Vagina (tissue), 2 donors: ENCODE data around the gene TRMT2A. TPM values are rescaled to one million over a fixed set of nuclear protein-coding genes. Genes with fewer than 3 reads are reported as not detected.

ENCODE experiments used
- DNase-seq, 2 donors: peaks; one replicate each; pipeline ENCODE4 v3.0.0-alpha.2; 2017; ENCODE audit errors: extremely low spot score in 2 of 2
- H3K27ac ChIP-seq: fragments of 200-600 bp; sonication (generic); one replicate; pipeline ENCODE4 v1.5.1; 2019
- H3K27me3 ChIP-seq: fragments of 200-600 bp; sonication (generic); one replicate; pipeline ENCODE4 v1.5.1; 2019
- H3K36me3 ChIP-seq, 2 donors: fragments of 200-600 bp; sonication (generic); one replicate each; pipeline ENCODE4 v1.5.1; 2017 to 2019
- H3K4me1 ChIP-seq: fragments of 200-600 bp; sonication (generic); one replicate; pipeline ENCODE4 v1.5.1; 2019
- H3K4me3 ChIP-seq, 2 donors: fragments of 200-600 bp; sonication (generic); 1 replicate in 1 of 2; 2 replicates in 1 of 2; pipeline ENCODE4 v1.5.1; 2016 to 2019
- H3K9me3 ChIP-seq: fragments of 200-600 bp; sonication (generic); one replicate; pipeline ENCODE4 v1.5.1; 2019
- POLR2A ChIP-seq, 2 donors: fragments of 450-650 bp; IDR thresholded peaks; one replicate each; pipeline ENCODE4 v1.6.1; 2017; ENCODE audit warnings: antibody characterized with exemption in 2 of 2, mild to moderate bottlenecking in 2 of 2, moderate library complexity in 2 of 2
- POLR2AphosphoS5 ChIP-seq, 2 donors: sonication (generic); formaldehyde crosslinking; IDR thresholded peaks; one replicate each; pipeline ENCODE4 v1.9.0; 2017; ENCODE audit warnings: antibody characterized with exemption in 2 of 2, mild to moderate bottlenecking in 2 of 2, low read depth in 1 of 2; ENCODE audit not compliant: insufficient read depth in 1 of 2
- intact Hi-C: fragments of 100-400 bp; cut with DNase I; formaldehyde crosslinking; loops from one replicate; pipeline ENCODE4 v1.15.1; 2023
- total RNA-seq: library from RNA; depleted of rRNA; stranded (reverse); fragments of >200 nt; gene quantifications from one replicate; pipeline ENCODE4 v1.2.3, GENCODE V29; 2016
- TF ChIP-seq, protein P1 (sequence below), 3 experiments: fragments of 450-650 bp in 2 of 3; fragments of 200-600 bp in 1 of 3; sonication (generic) in 1 of 3; IDR thresholded peaks; one replicate each; pipeline ENCODE4 v1.5.1; 2017 to 2019; ENCODE audit warnings: antibody characterized with exemption in 3 of 3, mild to moderate bottlenecking in 2 of 3, moderate library complexity in 2 of 3

TRMT2A gene
- total RNA-seq, 1 donor from 2014 or later, result 66.5 TPM

DNA sequence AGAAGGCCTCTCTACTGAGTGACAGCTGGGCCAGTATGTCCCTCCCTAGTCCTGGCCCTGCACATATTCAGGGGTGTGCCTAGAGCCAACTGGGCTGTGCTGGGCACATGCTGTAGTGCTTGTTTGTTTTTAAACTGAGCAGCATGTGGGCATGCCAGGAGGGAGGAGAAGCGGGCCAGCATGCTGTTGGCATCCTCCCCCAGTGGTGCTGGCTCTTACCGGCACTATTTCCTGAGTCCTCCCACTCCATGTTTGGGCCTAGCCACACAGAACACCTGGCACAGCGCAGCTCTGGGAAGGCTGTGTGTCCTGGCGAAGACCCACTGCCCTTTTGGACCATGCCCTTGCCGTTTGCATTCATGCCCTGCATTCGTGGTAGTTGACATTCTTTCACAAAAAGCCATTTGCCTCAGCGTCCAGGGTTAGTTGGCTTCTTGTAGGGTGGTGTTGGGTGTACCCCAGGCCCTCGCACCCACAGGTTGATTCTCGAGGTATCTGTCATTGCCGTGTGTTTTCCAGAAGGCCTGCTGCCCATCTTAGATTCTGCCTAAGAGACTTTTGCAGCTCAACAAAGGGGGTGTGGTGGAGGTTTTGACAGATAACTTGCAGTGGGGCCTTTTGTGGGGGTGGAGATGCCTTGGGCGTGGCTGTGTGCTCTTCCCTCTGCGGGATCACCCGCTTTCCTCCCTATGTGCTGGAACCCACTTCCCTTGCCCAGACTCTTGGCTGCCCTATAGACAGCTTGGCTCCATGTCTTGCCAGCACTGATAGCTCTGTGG, 23.4 kb downstream of the TRMT2A start:
- intact Hi-C loops, result no loop called here
- H3K4me3 ChIP-seq, result no peak overlapping the region
- H3K36me3 ChIP-seq, result peaks cover 0 to 94% of the 10 kb centered on the region in 2 donors
- no peak for DNase-seq
- TF ChIP-seq POLR2A (IDR thresholded peaks at IDR 0.05) (no peak), POLR2AphosphoS5 (IDR thresholded peaks at IDR 0.05; ENCODE audit: insufficient read depth in 1 of 2, low read depth in 1 of 2) (no peak)
- TF ChIP-seq, protein P1, sequence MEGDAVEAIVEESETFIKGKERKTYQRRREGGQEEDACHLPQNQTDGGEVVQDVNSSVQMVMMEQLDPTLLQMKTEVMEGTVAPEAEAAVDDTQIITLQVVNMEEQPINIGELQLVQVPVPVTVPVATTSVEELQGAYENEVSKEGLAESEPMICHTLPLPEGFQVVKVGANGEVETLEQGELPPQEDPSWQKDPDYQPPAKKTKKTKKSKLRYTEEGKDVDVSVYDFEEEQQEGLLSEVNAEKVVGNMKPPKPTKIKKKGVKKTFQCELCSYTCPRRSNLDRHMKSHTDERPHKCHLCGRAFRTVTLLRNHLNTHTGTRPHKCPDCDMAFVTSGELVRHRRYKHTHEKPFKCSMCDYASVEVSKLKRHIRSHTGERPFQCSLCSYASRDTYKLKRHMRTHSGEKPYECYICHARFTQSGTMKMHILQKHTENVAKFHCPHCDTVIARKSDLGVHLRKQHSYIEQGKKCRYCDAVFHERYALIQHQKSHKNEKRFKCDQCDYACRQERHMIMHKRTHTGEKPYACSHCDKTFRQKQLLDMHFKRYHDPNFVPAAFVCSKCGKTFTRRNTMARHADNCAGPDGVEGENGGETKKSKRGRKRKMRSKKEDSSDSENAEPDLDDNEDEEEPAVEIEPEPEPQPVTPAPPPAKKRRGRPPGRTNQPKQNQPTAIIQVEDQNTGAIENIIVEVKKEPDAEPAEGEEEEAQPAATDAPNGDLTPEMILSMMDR (IDR thresholded peaks at IDR 0.05), result no peak
- H3K27me3 ChIP-seq, result no peaks in the 10 kb centered on the region
- H3K9me3 ChIP-seq, result no peaks in the 10 kb centered on the region
- H3K4me1 ChIP-seq, result no peaks in the 10 kb centered on the region
- H3K27ac ChIP-seq, result no peak overlapping the region

DNA sequence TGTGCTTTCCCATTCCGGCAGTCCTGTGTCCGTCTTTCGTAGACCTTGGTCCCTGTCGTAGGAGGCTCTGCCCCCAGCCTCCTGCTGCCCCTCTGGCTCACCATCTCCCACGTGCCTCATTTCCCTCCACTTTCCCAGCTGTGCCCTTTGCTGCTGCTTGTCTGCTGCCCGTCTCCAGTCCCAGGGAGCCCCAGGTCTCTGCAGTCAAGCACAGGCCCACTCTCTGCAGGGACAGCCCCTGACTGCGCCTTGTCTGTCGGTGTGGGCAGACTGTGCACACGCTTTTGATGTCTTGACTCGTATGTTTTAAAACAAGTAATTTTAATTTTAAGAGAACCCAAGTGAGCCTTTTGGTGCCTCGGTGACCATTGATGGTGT, 24.6 kb downstream of the TRMT2A start:
- peaks cover 0 to 99% of the 10 kb centered on the region in 2 donors for H3K36me3 ChIP-seq
- H3K27me3 ChIP-seq, result no peaks in the 10 kb centered on the region
- DNase-seq, result no peak
- no peak overlapping the region for H3K4me3 ChIP-seq
- no peak overlapping the region for H3K27ac ChIP-seq
- H3K4me1 ChIP-seq, result no peaks in the 10 kb centered on the region
- no peaks in the 10 kb centered on the region for H3K9me3 ChIP-seq
- TF ChIP-seq POLR2AphosphoS5 (IDR thresholded peaks at IDR 0.05; ENCODE audit: insufficient read depth in 1 of 2, low read depth in 1 of 2) (no peak), POLR2A (IDR thresholded peaks at IDR 0.05) (no peak)
- TF ChIP-seq, protein P1 (IDR thresholded peaks at IDR 0.05), result no peak
- intact Hi-C loops, result no loop called here

DNA sequence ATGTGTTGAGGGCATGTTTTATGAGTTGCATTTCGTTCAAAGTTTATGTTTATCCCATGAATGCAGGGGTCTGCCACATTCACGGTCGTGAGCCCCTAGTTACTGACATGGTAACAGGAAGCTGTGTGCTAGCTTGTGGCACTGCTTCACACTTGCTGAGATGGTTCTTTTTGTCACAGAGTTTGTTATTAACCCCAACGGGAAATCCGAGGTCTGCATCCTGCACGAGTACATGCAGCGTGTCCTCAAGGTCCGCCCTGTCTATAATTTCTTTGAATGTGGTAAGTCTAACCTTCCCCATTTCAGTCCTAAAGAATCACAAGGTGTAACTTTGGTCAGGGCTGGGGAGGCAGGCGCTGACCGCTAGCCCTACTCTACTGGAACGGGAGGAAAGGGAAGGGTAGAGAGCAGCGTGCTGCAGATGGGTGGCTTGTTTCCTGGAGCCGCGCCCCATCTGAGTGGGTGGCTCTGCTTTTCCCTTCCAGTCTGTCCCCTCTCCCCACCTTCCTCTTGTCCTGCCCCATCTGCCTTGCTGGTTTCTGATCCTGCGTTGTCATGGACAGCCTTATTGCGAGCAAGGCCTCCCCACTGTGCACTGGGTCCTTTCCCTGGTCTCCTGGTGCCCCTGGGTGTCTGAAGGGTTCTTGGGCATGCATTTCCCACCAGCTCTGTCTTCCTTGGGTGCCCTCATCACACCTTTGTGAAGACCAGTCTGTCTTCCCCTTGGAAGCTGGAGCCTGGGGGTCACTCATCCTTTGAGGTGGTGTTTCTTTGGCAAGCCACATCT, 25.1 kb downstream of the TRMT2A start:
- no peak for DNase-seq
- peaks cover 0 to 100% of the 10 kb centered on the region in 2 donors for H3K36me3 ChIP-seq
- no peaks in the 10 kb centered on the region for H3K27me3 ChIP-seq
- no peaks in the 10 kb centered on the region for H3K4me1 ChIP-seq
- intact Hi-C loops, result no loop called here
- no peaks in the 10 kb centered on the region for H3K9me3 ChIP-seq
- TF ChIP-seq POLR2AphosphoS5 (IDR thresholded peaks at IDR 0.05; ENCODE audit: insufficient read depth in 1 of 2, low read depth in 1 of 2) (no peak), POLR2A (IDR thresholded peaks at IDR 0.05) (no peak)
- TF ChIP-seq, protein P1 (IDR thresholded peaks at IDR 0.05), result no peak
- no peak overlapping the region for H3K27ac ChIP-seq
- no peak overlapping the region for H3K4me3 ChIP-seq

DNA sequence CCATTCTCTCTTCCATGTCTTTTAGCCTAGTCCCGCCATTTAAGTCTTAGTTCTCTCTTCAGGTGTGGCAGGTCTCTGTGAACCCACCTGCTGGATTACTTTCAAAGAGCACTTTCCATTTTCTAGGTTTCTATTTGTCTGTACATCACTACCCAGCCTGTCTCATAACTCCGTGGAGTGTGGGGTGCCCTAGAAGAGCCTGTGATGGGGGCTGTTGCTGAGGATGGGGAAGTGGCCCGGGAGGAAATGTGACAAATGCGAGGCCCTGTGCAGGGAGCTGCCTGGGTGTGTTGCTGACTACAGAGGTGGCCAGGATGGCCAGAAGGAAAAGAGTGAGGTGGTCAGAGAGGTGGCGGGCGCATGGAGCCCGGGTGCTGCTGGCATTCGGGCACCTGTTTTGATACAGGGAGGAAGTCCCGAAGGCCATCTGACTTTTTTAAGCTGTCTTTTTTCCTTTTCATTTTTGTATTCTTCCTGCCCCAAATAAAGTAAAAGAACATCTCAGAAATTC, 26.2 kb downstream of the TRMT2A start:
- intact Hi-C loops, result no loop called here
- DNase-seq, result no peak
- peaks cover 0 to 100% of the 10 kb centered on the region in 2 donors for H3K36me3 ChIP-seq
- no peaks in the 10 kb centered on the region for H3K4me1 ChIP-seq
- no peaks in the 10 kb centered on the region for H3K9me3 ChIP-seq
- no peak for TF ChIP-seq POLR2A (IDR thresholded peaks at IDR 0.05)
- TF ChIP-seq POLR2AphosphoS5 (IDR thresholded peaks at IDR 0.05; ENCODE audit: insufficient read depth in 1 of 2, low read depth in 1 of 2), result no peak
- TF ChIP-seq, protein P1 (IDR thresholded peaks at IDR 0.05), result no peak
- no peaks in the 10 kb centered on the region for H3K27me3 ChIP-seq
- no peak overlapping the region for H3K27ac ChIP-seq
- no peak overlapping the region for H3K4me3 ChIP-seq
